GM13977 (cell line): ENCODE measurements around the gene UNK.

Experiments
- DNase-seq: peaks from one replicate; pipeline ENCODE4 v3.0.0; 2012; ENCODE audit warnings: low spot score
- in situ Hi-C: fragments of 300-500 bp; cut with MboI; formaldehyde crosslinking; loops from one replicate; pipeline ENCODE4 v1.12.0; 2022; ENCODE audit warnings: low sequenced_read_pairs, low pct_unique_long_range_greater_than_20kb, mixed read lengths, inconsistent platforms; ENCODE audit not compliant: unreplicated experiment
- TF ChIP-seq, protein P1 (sequence below): IDR thresholded peaks from 2 replicates; pipeline ENCODE4 v1.5.1; 2012; ENCODE audit warnings: mild to moderate bottlenecking, control low read depth; ENCODE audit not compliant: insufficient read depth; ENCODE audit errors: extremely low read depth, missing control alignments

Gene UNK

DNA sequence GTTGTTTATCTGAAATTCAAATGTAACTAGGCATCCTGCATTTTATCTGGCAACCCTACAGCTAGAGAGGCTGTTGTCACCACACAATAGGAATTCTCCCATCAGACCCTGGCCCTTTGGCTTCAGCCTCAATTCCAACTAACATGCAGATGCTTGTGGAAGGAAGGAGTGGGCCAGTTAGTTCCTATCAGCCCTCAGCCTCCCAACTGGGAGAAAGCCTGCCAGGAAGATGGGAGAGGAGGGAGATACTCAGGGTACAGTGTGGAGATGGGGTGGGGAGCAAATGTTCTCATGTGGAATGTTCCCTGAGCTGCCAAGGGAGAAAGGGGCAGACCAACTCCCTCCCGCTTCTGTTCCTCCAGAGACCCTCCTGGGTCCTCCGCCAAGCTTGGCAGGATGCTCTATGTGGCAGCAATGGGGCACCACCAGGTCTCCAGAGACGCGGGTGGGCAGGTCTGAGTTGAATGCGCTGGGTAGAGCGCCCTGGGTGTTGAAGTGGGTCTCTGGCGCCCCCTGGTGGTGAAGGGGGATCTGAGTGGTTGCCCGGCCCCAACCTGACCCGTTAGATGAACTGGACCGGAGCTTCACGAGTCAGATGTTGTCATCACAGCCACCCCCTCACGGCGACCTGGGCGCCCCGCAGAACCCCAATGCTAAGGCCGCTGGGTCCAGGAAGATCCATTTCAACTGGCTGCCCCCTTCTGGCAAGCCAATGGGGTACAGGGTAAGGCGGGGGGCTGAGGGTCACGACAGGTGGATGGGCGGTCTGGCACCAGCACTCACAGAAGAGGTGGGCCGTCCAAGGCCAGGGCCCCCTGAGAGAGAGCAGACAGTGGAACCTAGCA lies 34.8 kb upstream of the UNK start:
- TF ChIP-seq, protein P1, sequence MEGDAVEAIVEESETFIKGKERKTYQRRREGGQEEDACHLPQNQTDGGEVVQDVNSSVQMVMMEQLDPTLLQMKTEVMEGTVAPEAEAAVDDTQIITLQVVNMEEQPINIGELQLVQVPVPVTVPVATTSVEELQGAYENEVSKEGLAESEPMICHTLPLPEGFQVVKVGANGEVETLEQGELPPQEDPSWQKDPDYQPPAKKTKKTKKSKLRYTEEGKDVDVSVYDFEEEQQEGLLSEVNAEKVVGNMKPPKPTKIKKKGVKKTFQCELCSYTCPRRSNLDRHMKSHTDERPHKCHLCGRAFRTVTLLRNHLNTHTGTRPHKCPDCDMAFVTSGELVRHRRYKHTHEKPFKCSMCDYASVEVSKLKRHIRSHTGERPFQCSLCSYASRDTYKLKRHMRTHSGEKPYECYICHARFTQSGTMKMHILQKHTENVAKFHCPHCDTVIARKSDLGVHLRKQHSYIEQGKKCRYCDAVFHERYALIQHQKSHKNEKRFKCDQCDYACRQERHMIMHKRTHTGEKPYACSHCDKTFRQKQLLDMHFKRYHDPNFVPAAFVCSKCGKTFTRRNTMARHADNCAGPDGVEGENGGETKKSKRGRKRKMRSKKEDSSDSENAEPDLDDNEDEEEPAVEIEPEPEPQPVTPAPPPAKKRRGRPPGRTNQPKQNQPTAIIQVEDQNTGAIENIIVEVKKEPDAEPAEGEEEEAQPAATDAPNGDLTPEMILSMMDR: peak; percentile 90
- peak; percentile 90 for DNase-seq
- in situ Hi-C loops: loop anchor here (10.0 kb wide), 1 partner anchor 75 kb away; no protein-coding TSS in a partner anchor

DNA sequence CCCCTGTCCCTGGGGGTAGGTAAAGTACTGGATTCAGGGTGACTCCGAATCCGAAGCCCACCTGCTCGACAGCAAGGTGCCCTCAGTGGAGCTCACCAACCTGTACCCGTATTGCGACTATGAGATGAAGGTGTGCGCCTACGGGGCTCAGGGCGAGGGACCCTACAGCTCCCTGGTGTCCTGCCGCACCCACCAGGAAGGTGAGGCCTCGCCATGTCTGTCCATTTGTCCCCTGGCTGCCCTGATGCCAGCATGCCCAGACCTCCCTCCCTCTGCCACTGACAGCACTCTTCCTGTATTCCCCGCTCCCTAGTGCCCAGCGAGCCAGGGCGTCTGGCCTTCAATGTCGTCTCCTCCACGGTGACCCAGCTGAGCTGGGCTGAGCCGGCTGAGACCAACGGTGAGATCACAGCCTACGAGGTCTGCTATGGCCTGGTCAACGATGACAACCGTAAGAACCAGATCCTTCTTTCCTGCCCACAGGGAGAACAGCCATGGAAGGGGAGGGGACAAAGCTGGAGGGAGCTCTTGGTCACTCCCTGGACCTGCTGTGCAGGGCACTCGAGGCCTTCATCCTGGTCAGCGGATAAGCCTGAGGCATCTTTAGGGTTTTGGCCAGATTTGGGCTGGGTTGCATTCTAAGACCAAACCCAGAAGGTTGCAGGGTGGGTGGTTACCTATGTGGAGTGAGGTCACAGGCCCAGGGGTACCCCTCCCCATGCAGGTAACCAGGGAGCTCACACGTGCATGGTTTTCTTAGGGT lies 33.8 kb upstream of the UNK start:
- TF ChIP-seq, protein P1: no peak

DNA sequence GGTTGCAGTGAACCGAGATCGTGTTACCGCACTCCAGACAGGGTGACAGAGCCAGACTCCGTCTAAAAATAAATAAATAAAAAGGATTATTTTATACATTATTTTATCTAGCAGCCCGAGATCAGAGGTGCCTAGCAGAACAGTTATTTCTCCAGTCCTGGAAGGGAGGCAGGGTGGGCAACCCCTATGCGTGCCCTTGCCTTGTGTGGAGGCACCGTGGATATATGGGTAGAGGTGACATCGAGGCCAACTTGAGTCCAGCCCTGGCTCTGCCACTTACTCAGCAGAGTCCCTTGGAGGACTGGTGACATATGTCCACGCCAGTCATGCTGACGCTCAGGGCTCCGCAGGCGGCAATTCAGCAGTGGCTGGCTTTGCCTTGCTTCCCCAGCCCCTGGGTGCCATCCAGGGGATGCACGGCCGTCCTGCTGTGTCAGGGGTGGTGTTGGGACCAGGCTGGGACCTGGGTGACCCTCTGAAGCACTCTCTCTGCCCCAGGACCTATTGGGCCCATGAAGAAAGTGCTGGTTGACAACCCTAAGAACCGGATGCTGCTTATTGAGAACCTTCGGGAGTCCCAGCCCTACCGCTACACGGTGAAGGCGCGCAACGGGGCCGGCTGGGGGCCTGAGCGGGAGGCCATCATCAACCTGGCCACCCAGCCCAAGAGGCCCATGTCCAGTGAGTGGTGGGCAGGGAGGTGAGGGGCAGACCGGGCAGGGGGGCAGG lies 32.8 kb upstream of the UNK start:
- TF ChIP-seq, protein P1: no peak
- no peak for DNase-seq
- in situ Hi-C loops: no loop called here

More for the DNA sequence above, 33.8 kb upstream of the UNK start:
- in situ Hi-C loops: no loop called here
- no peak for DNase-seq

DNA sequence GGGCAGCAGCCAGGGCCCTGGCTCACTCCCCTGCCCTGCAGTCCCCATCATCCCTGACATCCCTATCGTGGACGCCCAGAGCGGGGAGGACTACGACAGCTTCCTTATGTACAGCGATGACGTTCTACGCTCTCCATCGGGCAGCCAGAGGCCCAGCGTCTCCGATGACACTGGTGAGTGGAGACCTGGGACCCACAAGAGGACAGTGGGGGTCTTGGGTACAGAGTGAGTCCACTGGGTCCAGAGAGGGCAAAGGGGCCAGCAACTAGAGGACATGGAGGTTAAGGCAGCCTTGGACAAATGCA lies 32.2 kb upstream of the UNK start:
- DNase-seq: no peak
- in situ Hi-C loops: no loop called here
- TF ChIP-seq, protein P1: no peak

DNA sequence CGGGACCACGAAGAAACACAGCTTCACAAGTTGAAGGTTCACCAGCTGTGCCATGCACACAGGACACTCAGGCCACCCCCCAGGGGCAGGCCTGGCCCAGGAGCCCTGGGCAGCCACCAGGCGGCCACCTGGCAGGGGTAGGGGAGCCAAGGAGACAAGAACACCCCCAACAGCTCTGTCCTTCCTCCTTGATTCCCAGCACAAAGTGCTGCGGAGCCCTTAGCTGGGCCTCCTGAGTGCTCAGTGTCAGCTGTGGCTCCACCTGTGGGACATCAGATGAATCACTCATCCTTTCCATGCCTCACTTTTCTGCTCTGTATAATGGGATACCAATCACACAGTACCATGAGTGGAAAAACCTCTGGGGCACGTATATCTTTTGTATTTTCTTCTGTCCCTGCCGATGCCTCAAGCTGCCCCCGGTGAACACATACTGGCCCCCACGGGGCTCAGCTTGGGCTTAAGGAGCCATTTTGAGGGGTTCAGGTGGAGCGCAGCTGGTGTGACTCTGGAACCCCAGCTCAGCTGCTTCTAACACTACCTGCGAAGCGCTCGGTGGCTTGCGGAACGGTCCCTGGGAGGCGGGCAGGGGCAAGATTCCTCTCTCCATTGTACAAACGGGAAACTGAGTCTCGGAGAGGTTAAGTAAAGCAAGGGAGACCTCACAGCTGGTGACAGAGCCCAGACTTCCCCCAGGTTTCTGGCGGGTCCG lies 31.6 kb upstream of the UNK start:
- DNase-seq: peak; percentile 73
- TF ChIP-seq, protein P1: peak; percentile 37
- in situ Hi-C loops: no loop called here
